CD4-positive, alpha-beta T cell (primary cell): ENCODE measurements around the gene DNAJC7. TPM values are rescaled to one million over a fixed set of nuclear protein-coding genes. Genes with fewer than 3 reads are reported as not detected.

Experiments used
- ATAC-seq: fragments of 200-7000 bp; cut with Tn5 transposase; one replicate; pipeline ENCODE4 v1.10.0; 2022; ENCODE audit warnings: mild to moderate bottlenecking; ENCODE audit not compliant: poor library complexity
- CTCF ChIA-PET: fragments of 350-600 bp; sonication (Branson Sonifier 250); formaldehyde crosslinking; loops from one replicate; lab custom pipeline; 2021; ENCODE audit warnings: antibody characterized with exemption, inconsistent platforms; lab: Charles Lee
- POLR2A ChIA-PET: fragments of 350-600 bp; sonication (Branson Sonifier 250); formaldehyde crosslinking; loops from one replicate; lab custom pipeline; 2021; ENCODE audit warnings: antibody characterized with exemption, inconsistent platforms; lab: Charles Lee
- DNase-seq, 14 experiments: peaks; one replicate each; pipeline ENCODE4 v3.0.0-alpha.2; 2013 to 2020; ENCODE audit warnings: mixed read lengths in 2 of 14
- H3K27ac ChIP-seq, 2 donors: one replicate each; pipeline versions ENCODE4 v1.5.1 to v1.7.0; 2013; ENCODE audit warnings: low read length in 2 of 2, low read depth in 1 of 2, mild to moderate bottlenecking in 1 of 2
- H3K27me3 ChIP-seq, 2 experiments: 1 replicate in 1 of 2; 2 replicates in 1 of 2; pipeline versions ENCODE4 v1.6.1 to v1.7.0; 2013; ENCODE audit warnings: low read length in 2 of 2, control low read depth in 1 of 2, mild to moderate bottlenecking in 1 of 2, moderate library complexity in 1 of 2; ENCODE audit not compliant: insufficient read depth in 2 of 2, control insufficient read depth in 1 of 2
- H3K36me3 ChIP-seq: one replicate; pipeline ENCODE4 v1.6.1; 2013; ENCODE audit warnings: low read length, control low read depth; ENCODE audit not compliant: insufficient read depth
- H3K4me1 ChIP-seq: one replicate; pipeline ENCODE4 v1.6.1; 2013; ENCODE audit warnings: low read length, control low read depth; ENCODE audit not compliant: insufficient read depth
- H3K4me3 ChIP-seq: one replicate; pipeline ENCODE4 v1.5.1; 2013; ENCODE audit warnings: mild to moderate bottlenecking, low read length, moderate library complexity
- H3K9me3 ChIP-seq, 2 experiments: 1 replicate in 1 of 2; 2 replicates in 1 of 2; pipeline versions ENCODE4 v1.6.1 to v1.7.0; 2013; ENCODE audit warnings: low read length in 2 of 2, mild to moderate bottlenecking in 2 of 2, control low read depth in 1 of 2, moderate library complexity in 1 of 2; ENCODE audit not compliant: control insufficient read depth in 1 of 2, insufficient read depth in 1 of 2
- H3K27ac Mint-ChIP-seq: one replicate; pipeline ENCODE4 v1.8.0; 2020; ENCODE audit warnings: mixed read lengths
- H3K27me3 Mint-ChIP-seq: one replicate; pipeline ENCODE4 v1.8.0; 2021; ENCODE audit warnings: mixed read lengths
- H3K36me3 Mint-ChIP-seq: one replicate; pipeline ENCODE4 v1.8.0; 2021; ENCODE audit warnings: low read depth, mixed read lengths
- H3K4me1 Mint-ChIP-seq: one replicate; pipeline ENCODE4 v1.8.0; 2021; ENCODE audit warnings: low read depth, mixed read lengths
- H3K4me3 Mint-ChIP-seq: one replicate; pipeline ENCODE4 v1.8.0; 2020; ENCODE audit warnings: mild to moderate bottlenecking, mixed read lengths
- H3K9me3 Mint-ChIP-seq: one replicate; pipeline ENCODE4 v1.8.0; 2020; ENCODE audit warnings: mixed read lengths
- intact Hi-C, 2 experiments: fragments of 100-400 bp; cut with DNase I in 1 of 2; cut with micrococcal nuclease in 1 of 2; formaldehyde crosslinking; loops; one replicate each; pipeline versions ENCODE4 v1.15.1 to v1.9.0; 2023 to 2025; cut with DNase I, micrococcal nuclease
- total RNA-seq, 174 experiments: library from RNA in 2 of 174; stranded (reverse) in 2 of 174; gene quantifications; one replicate each; pipeline ENCODE4 v1.2.3 and lab custom pipeline; 2021 to 2026
- TF ChIP-seq, protein P1 (sequence below): fragments of 200-600 bp; IDR thresholded peaks from one replicate; pipeline ENCODE4 v1.8.0; 2022; ENCODE audit warnings: antibody characterized with exemption, mild to moderate bottlenecking

The DNAJC7 gene
- total RNA-seq, 2 experiments from 2014 or later: 117 to 140 TPM

DNA sequence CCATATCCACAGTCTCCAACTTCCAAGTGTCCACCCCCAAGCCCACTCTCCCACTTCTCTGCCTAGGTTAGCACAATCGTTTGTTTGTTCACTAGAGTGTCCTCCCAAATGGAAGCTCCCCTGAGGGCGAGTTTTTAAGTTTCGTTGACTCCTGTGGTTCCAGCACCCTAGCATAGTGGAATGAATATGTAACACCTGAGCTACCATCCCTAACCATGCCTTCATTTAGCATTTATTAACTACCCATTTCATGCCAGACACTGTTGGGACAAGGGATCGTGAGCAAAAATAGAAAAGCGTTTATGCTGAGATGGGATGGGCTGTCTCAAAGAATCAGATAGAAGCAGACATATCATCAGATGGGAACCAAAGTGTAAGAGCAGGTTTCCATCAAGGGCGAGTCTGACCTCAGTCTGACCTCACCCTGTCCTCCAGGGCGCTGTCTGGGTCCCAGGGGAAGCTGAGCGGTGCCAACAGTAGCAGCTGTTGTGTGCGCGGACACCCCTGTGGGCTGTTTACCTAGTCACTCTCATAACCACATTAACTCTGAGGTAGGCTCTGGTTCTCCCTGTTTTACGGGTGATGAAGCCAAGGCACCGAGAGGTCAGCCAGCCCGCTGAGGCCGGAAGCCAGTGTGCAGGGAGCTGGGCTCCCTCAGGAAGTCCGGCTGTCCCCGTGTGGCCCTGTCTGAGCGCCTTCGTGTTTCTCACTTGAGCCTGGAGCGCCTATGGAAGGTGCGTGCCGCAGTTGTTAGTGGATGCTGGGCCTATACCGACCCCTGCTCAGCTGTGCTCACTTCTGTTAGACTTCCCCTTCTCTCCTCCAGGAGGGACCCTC is 44.5 kb downstream of the DNAJC7 start:
- H3K4me3 Mint-ChIP-seq: no peak overlapping the region
- ATAC-seq (peak; percentile 25), DNase-seq (no peak)
- intact Hi-C loops: no loop called here
- TF ChIP-seq, protein P1, sequence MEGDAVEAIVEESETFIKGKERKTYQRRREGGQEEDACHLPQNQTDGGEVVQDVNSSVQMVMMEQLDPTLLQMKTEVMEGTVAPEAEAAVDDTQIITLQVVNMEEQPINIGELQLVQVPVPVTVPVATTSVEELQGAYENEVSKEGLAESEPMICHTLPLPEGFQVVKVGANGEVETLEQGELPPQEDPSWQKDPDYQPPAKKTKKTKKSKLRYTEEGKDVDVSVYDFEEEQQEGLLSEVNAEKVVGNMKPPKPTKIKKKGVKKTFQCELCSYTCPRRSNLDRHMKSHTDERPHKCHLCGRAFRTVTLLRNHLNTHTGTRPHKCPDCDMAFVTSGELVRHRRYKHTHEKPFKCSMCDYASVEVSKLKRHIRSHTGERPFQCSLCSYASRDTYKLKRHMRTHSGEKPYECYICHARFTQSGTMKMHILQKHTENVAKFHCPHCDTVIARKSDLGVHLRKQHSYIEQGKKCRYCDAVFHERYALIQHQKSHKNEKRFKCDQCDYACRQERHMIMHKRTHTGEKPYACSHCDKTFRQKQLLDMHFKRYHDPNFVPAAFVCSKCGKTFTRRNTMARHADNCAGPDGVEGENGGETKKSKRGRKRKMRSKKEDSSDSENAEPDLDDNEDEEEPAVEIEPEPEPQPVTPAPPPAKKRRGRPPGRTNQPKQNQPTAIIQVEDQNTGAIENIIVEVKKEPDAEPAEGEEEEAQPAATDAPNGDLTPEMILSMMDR: no peak
- no peaks in the 10 kb centered on the region for H3K27me3 Mint-ChIP-seq
- Histone ChIP-seq H3K4me1 (peaks cover 21% of the 10 kb centered on the region), H3K36me3 (peaks cover 74% of the 10 kb centered on the region), H3K27me3 (no peaks in the 10 kb centered on the region), H3K27ac (no peak overlapping the region), H3K9me3 (no peaks in the 10 kb centered on the region), H3K4me3 (no peak overlapping the region)
- peaks cover 25% of the 10 kb centered on the region for H3K4me1 Mint-ChIP-seq
- ChIA-PET POLR2A (interaction anchor here (1.1 kb wide), 1 partner anchor 53 kb away, joined by 3 read pairs; no protein-coding TSS in a partner anchor), CTCF (interaction anchor here (1.2 kb wide), 1 partner anchor 10 kb away, joined by 3 read pairs; no protein-coding TSS in a partner anchor)
- H3K27ac Mint-ChIP-seq: peak overlapping the region; percentile 25
- H3K9me3 Mint-ChIP-seq: no peaks in the 10 kb centered on the region
- peaks cover 79% of the 10 kb centered on the region for H3K36me3 Mint-ChIP-seq

DNA sequence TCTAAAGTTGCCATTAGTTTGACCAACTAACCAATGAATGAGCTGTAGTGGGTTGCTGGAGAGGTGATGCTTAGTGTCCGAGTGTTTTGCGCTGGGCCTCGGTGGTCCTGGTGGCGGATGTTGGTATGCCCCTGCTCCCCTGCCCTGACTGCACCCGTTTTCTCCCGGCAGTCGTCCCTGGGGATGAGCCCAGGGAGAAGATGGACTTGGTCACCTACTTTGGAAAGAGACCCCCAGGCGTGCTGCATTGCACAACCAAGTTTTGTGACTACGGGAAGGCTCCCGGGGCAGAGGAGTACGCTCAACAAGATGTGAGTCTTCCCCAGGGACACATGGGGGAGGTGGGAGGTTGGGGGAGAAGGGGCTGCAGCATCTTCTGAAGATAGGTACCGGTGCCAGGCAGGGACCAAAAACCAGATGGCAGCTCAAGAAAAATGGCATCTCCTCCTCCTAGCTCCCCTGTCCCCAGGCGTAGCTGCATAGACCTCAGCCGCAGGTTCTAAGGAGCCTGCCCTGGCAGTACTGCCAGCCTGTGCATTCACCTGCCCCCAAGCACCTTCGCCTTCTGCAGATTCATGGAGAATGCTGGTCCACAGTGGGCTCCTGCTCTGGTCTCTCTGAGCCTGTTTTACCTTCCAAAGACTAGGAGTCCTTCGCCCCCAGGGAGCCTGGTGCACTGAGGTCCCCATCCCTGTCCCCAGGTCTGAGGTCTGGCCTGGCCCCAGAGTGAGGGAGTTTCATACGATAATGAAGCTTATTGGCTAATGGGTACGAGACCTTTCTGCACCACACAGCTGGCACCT is 45.3 kb downstream of the DNAJC7 start:
- Histone ChIP-seq H3K36me3 (peaks cover 65% of the 10 kb centered on the region), H3K9me3 (no peaks in the 10 kb centered on the region), H3K27ac (no peak overlapping the region), H3K27me3 (no peaks in the 10 kb centered on the region), H3K4me3 (no peak overlapping the region), H3K4me1 (peaks cover 28% of the 10 kb centered on the region)
- H3K9me3 Mint-ChIP-seq: no peaks in the 10 kb centered on the region
- TF ChIP-seq, protein P1: no peak
- no peak for DNase-seq
- H3K27me3 Mint-ChIP-seq: no peaks in the 10 kb centered on the region
- peaks cover 30% of the 10 kb centered on the region for H3K4me1 Mint-ChIP-seq
- no peak overlapping the region for H3K4me3 Mint-ChIP-seq
- no peak for ATAC-seq
- intact Hi-C loops: no loop called here
- ChIA-PET POLR2A (interaction anchor here (1.1 kb wide), 1 partner anchor 54 kb away, joined by 3 read pairs; no protein-coding TSS in a partner anchor), CTCF (interaction anchor here (1.2 kb wide), 1 partner anchor 9 kb away, joined by 3 read pairs; no protein-coding TSS in a partner anchor)
- peak overlapping the region; percentile 25 for H3K27ac Mint-ChIP-seq
- H3K36me3 Mint-ChIP-seq: peaks cover 72% of the 10 kb centered on the region

DNA sequence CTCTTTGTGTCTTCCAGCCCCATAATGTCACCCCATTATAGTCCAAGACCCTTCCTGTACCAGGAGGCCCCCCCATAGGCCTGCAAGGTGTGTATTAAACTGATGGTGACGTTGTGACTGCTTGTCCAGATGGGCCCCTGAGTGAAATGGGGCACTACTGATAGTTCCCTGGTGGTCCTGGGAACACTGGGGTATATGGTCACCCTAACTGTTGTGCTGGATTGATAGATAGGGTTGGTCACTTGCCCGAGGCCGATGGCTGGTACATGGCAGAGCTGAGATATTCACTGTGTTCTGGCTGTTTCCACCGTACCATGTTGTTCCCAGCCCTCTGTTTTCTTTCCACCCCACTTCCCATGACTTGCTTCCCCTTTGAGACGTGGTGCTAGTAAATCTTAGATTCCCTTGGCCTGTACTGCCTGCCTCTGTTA is 46.3 kb downstream of the DNAJC7 start:
- H3K9me3 Mint-ChIP-seq: no peaks in the 10 kb centered on the region
- no peak overlapping the region for H3K27ac ChIP-seq
- TF ChIP-seq, protein P1: no peak
- ATAC-seq (no peak), DNase-seq (no peak)
- ChIA-PET CTCF (no interaction called here), POLR2A (no interaction called here)
- H3K27ac Mint-ChIP-seq: peak overlapping the region; percentile 29
- H3K4me3 ChIP-seq: no peak overlapping the region
- H3K27me3 ChIP-seq: no peaks in the 10 kb centered on the region
- H3K4me1 ChIP-seq: peaks cover 32% of the 10 kb centered on the region
- no peaks in the 10 kb centered on the region for H3K9me3 ChIP-seq
- H3K27me3 Mint-ChIP-seq: no peaks in the 10 kb centered on the region
- H3K4me3 Mint-ChIP-seq: no peak overlapping the region
- H3K36me3 ChIP-seq: peaks cover 55% of the 10 kb centered on the region
- H3K36me3 Mint-ChIP-seq: peaks cover 65% of the 10 kb centered on the region
- peaks cover 32% of the 10 kb centered on the region for H3K4me1 Mint-ChIP-seq
- intact Hi-C loops: no loop called here
